B cell (primary cell): ENCODE data around the gene AFF1.

ENCODE experiments used
- CTCF ChIP-seq: fragments of 200-600 bp; IDR thresholded peaks from one replicate; pipeline ENCODE4 v1.8.0; 2022; ENCODE audit warnings: antibody characterized with exemption, mild to moderate bottlenecking
- EZH2 ChIP-seq: IDR thresholded peaks from 2 replicates; pipeline ENCODE4 v1.6.1; 2012; ENCODE audit warnings: borderline replicate concordance, low read depth, mild to moderate bottlenecking, moderate library complexity, low read length; ENCODE audit not compliant: insufficient read depth, poor library complexity, severe bottlenecking

DNA sequence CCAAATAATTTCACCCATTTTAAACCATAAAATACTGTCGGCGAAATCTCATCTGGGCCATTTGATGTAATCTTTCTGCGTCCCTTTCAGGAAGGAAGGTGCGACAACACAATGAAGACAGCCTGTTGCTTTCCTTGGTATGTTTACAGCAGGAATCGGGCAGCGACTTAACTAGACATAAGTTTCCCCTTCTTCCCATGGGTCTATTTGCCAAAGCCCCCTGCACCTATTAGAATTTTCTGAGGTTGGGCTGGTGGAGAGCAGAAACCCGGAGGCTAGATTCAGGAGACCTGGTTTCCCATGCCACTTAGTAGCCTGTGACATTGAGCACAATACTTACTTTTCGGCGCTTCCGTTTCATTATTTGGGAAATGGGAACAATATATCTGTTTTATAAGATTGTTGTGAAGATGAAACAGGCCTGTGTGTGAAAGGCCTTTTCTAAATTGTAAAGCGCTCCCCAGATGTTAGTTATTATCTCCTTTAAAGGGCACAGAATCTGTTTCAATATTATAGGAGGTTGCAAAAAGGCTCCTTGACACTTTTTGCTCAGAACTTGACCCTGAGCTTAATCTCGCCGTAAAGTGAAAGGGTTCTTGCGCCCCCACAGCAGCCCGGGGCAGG is 552 bp upstream of the AFF1 start:
- TF ChIP-seq CTCF (no peak), EZH2 (no peak)
